PC-9 (cell line): ENCODE data around the gene GAL.

Source experiments
- EZH2 ChIP-seq: fragments of 200-600 bp; sonication (generic); IDR thresholded peaks from 2 replicates; pipeline ENCODE4 v1.8.0; 2017; ENCODE audit warnings: antibody characterized with exemption, low read depth
- TF ChIP-seq, protein P1 (sequence below): fragments of 200-600 bp; sonication (generic); conservative IDR thresholded peaks from 2 replicates; pipeline ENCODE4 v1.6.1; 2017; ENCODE audit warnings: mixed run types, antibody characterized with exemption, mild to moderate bottlenecking, moderate library complexity

DNA sequence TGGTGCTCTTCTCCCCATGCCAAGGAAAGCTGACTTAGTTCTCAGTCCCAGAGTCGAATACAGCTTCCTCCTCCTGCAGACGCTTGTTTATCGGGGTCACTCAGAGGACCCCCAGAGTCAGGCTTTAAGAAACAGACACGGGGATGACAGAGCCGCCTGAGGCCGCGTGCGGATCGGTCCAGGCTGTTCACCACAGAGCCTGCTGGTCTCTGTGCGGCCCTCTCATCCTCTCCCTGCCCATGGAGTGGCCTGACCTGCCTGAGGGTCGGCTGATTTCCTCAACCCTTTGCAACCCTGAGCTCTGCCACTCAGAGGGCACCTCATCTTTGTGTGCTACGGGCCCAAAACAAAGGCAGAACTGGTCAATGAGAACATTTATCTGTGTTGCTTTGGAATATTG lies 2.1 kb downstream of the GAL start:
- TF ChIP-seq, protein P1, sequence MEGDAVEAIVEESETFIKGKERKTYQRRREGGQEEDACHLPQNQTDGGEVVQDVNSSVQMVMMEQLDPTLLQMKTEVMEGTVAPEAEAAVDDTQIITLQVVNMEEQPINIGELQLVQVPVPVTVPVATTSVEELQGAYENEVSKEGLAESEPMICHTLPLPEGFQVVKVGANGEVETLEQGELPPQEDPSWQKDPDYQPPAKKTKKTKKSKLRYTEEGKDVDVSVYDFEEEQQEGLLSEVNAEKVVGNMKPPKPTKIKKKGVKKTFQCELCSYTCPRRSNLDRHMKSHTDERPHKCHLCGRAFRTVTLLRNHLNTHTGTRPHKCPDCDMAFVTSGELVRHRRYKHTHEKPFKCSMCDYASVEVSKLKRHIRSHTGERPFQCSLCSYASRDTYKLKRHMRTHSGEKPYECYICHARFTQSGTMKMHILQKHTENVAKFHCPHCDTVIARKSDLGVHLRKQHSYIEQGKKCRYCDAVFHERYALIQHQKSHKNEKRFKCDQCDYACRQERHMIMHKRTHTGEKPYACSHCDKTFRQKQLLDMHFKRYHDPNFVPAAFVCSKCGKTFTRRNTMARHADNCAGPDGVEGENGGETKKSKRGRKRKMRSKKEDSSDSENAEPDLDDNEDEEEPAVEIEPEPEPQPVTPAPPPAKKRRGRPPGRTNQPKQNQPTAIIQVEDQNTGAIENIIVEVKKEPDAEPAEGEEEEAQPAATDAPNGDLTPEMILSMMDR, result no peak
- no peak for TF ChIP-seq EZH2
